ENCODE measurements around the gene CLCN7. TPM values are rescaled to one million over a fixed set of nuclear protein-coding genes. Genes with fewer than 3 reads are reported as not detected.

CLCN7 gene
- total RNA-seq, 1 experiment from 2014 or later = 70.0 TPM

- Histone ChIP-seq H2AK5ac (ENCODE audit: insufficient read length, low read length) (no peak overlapping the region), H3K18ac (ENCODE audit: insufficient read length, low read depth, low read length) (no peak overlapping the region), H3T11ph (ENCODE audit: low read length) (no peak overlapping the region), H2BK120ac (ENCODE audit: low read depth, low read length, poor library complexity, severe bottlenecking) (no peak overlapping the region), H3K23me2 (ENCODE audit: insufficient read length, low read depth, low read length, poor library complexity, severe bottlenecking) (peaks cover 11% of the 10 kb centered on the region), H4K8ac (replicated peaks; ENCODE audit: insufficient read length, low read depth, low read length) (no peak overlapping the region), H3K4me2 (ENCODE audit: insufficient read depth, insufficient read length, low read length) (peak overlapping the region; percentile 99), H4K91ac (ENCODE audit: insufficient read length, low read depth, low read length) (no peak overlapping the region), H4K20me1 (ENCODE audit: control insufficient read depth, insufficient read depth, insufficient read length) (no peaks in the 10 kb centered on the region), H3K4ac (ENCODE audit: low read depth, low read length) (no peak overlapping the region), H3K4me1 (ENCODE audit: insufficient read depth, low read length) (peaks cover 4% of the 10 kb centered on the region), H3K27me3 (ENCODE audit: insufficient read depth, low read length) (no peaks in the 10 kb centered on the region), H3K27ac (ENCODE audit: insufficient read length, low read depth, low read length) (no peak overlapping the region), H3K9me3 (ENCODE audit: control insufficient read depth, low read depth, low read length) (peaks cover 8% of the 10 kb centered on the region), H3K23ac (ENCODE audit: insufficient read length, low read depth, low read length) (no peak overlapping the region), H2BK20ac (ENCODE audit: low read depth, low read length, poor library complexity, severe bottlenecking) (no peak overlapping the region), H3K14ac (ENCODE audit: insufficient read depth, low read length) (peak overlapping the region; percentile 79), H3K56ac (ENCODE audit: insufficient read length, low read depth, low read length) (no peak overlapping the region), H4K5ac (ENCODE audit: insufficient read length, low read depth, low read length) (no peak overlapping the region), H2BK12ac (ENCODE audit: insufficient read length, low read depth, low read length) (no peak overlapping the region), H2BK15ac (ENCODE audit: low read depth, low read length) (no peak overlapping the region), H3K79me2 (ENCODE audit: insufficient read depth, low read length) (peaks cover 17% of the 10 kb centered on the region; the same call in 1 of the 2 replicates), H2AFZ (ENCODE audit: low read length) (no peak overlapping the region), H3K79me1 (ENCODE audit: insufficient read depth, low read depth, low read length, poor library complexity, severe bottlenecking) (peaks cover 10% of the 10 kb centered on the region), H2BK5ac (ENCODE audit: insufficient read length, low read length) (no peak overlapping the region), H3K9ac (ENCODE audit: extremely low read depth, insufficient read length, low read length) (peak overlapping the region; percentile 68)
- Mint-ChIP-seq H3K27ac (no peak overlapping the region), H3K4me1 (peaks cover 12 to 15% of the 10 kb centered on the region in 2 experiments), H3K4me3 (peak overlapping the region; percentile 75 to 82), H3K9me3 (peaks cover 18 to 28% of the 10 kb centered on the region in 2 experiments), H3K27me3 (ENCODE audit: low read depth) (peaks cover 27% of the 10 kb centered on the region), H3K36me3 (ENCODE audit: insufficient read depth in 1 of 3, low read depth in 3 of 3) (peaks cover 0 to 2% (median 0%) of the 10 kb centered on the region in 3 experiments; a peak in 3 of 7 replicates)
- no peak for DNase-seq
- TF ChIP-seq CTCF (conservative IDR thresholded peaks at IDR 0.05) = no peak
- WGBS (ENCODE audit: extremely low coverage, insufficient read length, low lambda C conversion rate) = no CpG with 5 or more reads among the region's 57 CpGs
Observed at GRCh38 chr16:1474082-1474795, 589 bp downstream of the CLCN7 start.
